LHCN-M2 (cell line): ENCODE data around the gene SETD7. TPM values are rescaled to one million over a fixed set of nuclear protein-coding genes. Genes with fewer than 3 reads are reported as not detected.

Source experiments
- total RNA-seq: library from RNA; depleted of rRNA; stranded (reverse); fragments of >200 nt; gene quantifications from 2 replicates; pipeline ENCODE4 v1.2.3, GENCODE V29; 2014; rRNA removed

The SETD7 gene
- total RNA-seq, 1 experiment from 2014 or later = 45.5 TPM

Other genes starting within 250 kb of the SETD7 start
- 3.6 and 3.7 TPM in 2 replicates for gene RAB33B, start 102.1 kb downstream of the SETD7 start, total RNA-seq
- 5.0 and 9.9 TPM in 2 replicates for gene MGST2, start 109.6 kb upstream of the SETD7 start, total RNA-seq